BE2C (cell line): ENCODE data around the gene CEBPE.

Experiments
- DNase-seq: peaks from one replicate; pipeline ENCODE4 v3.0.0-alpha.2; 2020
- H3K27me3 ChIP-seq: fragments of 250-450 bp; sonication (Bioruptor Pico); 2 replicates; pipeline ENCODE4 v1.5.1; 2020; ENCODE audit warnings: mild to moderate bottlenecking
- H3K36me3 ChIP-seq: fragments of 250-450 bp; sonication (Bioruptor Pico); 2 replicates; pipeline ENCODE4 v1.5.1; 2020; ENCODE audit warnings: mild to moderate bottlenecking
- H3K4me1 ChIP-seq: fragments of 250-450 bp; sonication (Bioruptor Pico); 2 replicates; pipeline ENCODE4 v1.5.1; 2020
- H3K4me3 ChIP-seq: 2 replicates; pipeline ENCODE4 v1.5.1; 2011; ENCODE audit warnings: low read depth, low read length
- H3K9me3 ChIP-seq: fragments of 250-450 bp; sonication (Bioruptor Pico); 2 replicates; pipeline ENCODE4 v1.5.1; 2020
- TF ChIP-seq, protein P1 (sequence below): IDR thresholded peaks from 2 replicates; pipeline ENCODE4 v1.5.1; 2012; ENCODE audit warnings: mild to moderate bottlenecking, low read depth, low read length

The CEBPE gene

DNA sequence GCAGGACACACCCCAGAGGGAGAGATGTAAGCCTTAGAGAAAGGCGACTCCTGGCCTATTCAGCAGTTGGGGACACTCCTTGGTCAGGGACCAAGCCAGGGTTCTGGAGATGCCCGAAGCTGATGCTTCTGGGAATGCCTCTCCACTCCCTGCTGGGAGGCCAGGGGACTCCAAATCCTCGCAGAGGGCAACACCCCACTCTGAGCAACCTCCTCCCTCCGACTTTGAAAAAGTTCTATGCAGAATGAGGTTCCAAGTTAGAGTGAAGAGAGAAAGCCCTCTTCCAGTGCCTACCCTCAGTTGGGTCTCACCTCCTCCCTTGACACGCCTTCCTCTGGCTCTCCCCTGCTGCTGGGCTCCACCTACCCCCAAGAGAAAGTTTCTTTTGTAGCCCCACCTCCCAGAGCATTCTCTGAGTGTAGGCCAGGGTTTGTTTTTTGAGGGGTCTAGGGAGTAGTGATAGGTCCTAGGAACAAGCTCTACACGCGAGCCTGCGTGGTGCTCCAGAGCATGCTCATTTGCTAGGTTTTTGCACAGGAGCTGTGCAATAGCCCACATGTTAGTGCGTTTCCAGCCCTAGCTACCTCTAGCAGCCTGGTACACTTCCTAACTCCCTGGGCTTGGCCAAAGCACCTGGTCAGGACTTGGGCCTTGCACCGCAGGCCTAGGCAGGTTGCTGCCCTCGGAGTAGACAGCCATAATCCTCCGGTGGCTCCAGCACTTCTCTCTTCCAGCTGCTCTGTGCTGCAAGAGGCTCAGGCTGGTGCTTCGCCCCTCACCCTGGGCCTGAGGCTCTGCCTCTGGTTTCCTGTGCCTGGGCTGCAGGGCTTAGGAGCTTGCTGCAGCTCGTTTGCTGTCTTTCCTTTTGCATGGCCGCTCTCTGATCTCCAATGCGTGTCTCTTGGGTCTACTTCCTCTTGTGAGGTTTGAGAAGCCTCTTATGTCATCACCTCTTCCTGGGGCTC lies 590 bp upstream of the CEBPE start:
- no peak for DNase-seq
- TF ChIP-seq, protein P1, sequence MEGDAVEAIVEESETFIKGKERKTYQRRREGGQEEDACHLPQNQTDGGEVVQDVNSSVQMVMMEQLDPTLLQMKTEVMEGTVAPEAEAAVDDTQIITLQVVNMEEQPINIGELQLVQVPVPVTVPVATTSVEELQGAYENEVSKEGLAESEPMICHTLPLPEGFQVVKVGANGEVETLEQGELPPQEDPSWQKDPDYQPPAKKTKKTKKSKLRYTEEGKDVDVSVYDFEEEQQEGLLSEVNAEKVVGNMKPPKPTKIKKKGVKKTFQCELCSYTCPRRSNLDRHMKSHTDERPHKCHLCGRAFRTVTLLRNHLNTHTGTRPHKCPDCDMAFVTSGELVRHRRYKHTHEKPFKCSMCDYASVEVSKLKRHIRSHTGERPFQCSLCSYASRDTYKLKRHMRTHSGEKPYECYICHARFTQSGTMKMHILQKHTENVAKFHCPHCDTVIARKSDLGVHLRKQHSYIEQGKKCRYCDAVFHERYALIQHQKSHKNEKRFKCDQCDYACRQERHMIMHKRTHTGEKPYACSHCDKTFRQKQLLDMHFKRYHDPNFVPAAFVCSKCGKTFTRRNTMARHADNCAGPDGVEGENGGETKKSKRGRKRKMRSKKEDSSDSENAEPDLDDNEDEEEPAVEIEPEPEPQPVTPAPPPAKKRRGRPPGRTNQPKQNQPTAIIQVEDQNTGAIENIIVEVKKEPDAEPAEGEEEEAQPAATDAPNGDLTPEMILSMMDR = no peak
- Histone ChIP-seq H3K36me3 (no peaks in the 10 kb centered on the region), H3K27me3 (peaks cover 3% of the 10 kb centered on the region; the same call in 1 of the 2 replicates), H3K4me1 (no peaks in the 10 kb centered on the region), H3K9me3 (no peaks in the 10 kb centered on the region), H3K4me3 (no peak overlapping the region)

DNA sequence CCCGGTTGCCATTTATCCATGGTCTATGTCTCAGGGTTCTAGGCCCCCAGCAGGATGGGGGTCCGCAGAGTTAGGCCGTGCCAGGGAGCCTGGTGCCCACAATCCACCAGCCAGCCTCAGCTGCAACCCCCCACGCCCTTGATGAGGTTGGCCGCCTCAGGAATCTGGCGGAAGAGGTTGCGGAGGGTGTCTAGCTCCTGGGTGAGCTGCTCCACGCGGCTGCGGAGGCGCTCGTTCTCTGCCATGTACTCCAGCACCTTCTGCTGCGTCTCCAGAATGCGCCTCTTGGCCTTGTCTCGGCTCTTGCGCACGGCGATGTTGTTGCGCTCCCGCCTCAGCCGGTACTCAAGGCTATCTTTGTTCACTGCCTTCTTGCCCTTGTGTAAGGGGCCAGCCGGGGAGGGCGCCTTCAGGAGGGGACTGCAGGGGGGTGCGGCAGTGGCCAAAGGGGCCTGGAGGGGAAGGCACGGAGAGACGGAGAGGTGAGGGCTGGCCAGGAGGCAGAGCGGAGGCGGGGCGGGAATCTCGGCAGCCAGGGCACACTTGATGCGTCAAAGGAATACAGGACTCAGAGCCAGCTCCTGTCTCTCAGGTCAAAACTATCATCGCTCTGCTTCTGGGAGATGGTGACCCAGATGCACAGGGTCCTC lies 1.6 kb downstream of the CEBPE start:
- Histone ChIP-seq H3K4me3 (no peak overlapping the region), H3K27me3 (peaks cover 7% of the 10 kb centered on the region), H3K36me3 (no peaks in the 10 kb centered on the region), H3K9me3 (no peaks in the 10 kb centered on the region), H3K4me1 (no peaks in the 10 kb centered on the region)
- TF ChIP-seq, protein P1 = no peak
- DNase-seq = no peak

DNA sequence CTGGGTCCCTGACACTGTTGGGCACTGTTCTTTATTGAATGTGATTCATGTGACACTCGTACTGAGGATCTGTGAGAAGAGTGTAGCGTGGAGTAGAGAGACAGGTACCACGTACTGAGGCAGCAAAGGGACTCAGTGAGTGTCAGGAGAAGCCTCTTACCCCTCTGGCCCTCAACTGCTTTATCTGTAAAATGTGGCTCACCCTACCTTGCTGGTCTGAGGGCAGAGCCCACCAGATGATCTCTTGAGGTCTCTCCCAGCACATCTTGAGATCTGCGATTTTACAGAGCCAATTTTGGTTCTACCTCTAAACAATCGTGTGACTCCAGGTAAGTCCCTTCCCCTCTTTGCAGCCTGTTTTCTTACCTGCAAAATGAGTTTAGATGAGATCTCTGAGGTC lies 3.1 kb downstream of the CEBPE start:
- H3K36me3 ChIP-seq = no peaks in the 10 kb centered on the region
- H3K4me1 ChIP-seq = no peaks in the 10 kb centered on the region
- H3K9me3 ChIP-seq = 0 out of 2 replicates have a peak, but pooled peaks cover 1% of the 10 kb centered on the region
- peaks cover 23% of the 10 kb centered on the region for H3K27me3 ChIP-seq
- DNase-seq = no peak
- no peak overlapping the region for H3K4me3 ChIP-seq
- TF ChIP-seq, protein P1 = no peak

DNA sequence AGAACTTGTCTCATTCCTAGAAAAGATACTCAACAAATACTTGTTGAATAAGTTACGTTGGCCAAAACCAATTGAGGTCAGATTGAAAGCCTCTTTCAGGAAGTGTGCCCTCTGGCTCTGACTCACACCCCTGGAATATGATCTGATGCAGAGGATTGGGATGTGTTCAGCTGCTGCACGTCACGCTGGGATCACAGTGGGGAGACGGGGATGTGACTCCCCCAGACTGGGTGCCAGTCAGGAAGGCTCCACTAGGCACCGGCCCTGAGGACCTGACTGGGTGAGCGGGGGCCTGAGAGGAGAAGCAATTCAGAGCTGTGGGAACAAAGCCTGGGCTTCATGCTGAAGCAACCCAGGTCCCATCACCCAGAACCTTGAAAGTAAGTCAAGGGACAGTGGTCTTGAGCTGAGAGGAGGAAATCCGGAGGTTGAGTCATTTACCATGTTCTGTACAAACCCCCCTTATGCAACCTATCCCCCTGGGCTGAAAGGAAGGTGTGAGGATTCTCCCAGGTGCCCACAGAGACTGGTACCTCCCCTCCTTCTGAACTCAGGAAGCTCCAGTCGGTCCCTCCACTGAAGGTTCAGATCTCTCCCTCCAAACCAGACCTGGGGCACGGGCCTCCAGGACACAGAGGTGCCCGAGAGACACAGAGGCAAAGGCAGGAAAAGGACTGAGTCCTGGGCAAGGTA lies 3.9 kb downstream of the CEBPE start:
- H3K36me3 ChIP-seq = no peaks in the 10 kb centered on the region

DNA sequence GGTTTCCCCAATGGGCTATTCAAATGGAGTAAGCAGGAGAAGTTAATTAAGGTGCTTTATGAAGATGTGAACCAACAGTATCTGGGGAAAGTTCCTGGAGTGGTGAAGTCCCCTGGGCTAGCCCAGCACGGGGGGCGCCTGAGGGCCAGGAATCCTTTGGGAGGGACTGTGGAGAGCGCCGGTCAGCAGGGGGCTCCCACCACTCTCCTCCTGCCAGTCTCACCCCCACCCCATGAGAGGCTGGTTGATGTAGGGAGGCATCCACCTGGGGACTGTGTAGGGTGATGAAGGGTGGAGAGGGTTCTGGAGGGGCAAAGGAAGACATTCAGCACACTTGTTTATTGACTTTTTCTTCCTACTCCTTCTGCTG lies 4.4 kb downstream of the CEBPE start:
- DNase-seq = no peak
- H3K4me3 ChIP-seq = no peak overlapping the region
- peaks cover 36% of the 10 kb centered on the region for H3K27me3 ChIP-seq
- TF ChIP-seq, protein P1 = no peak
- no peaks in the 10 kb centered on the region for H3K4me1 ChIP-seq
- no peaks in the 10 kb centered on the region for H3K36me3 ChIP-seq
- H3K9me3 ChIP-seq = 0 out of 2 replicates have a peak, but pooled peaks cover 2% of the 10 kb centered on the region

More for the DNA sequence above, 3.9 kb downstream of the CEBPE start:
- Histone ChIP-seq H3K27me3 (peaks cover 31% of the 10 kb centered on the region), H3K4me3 (no peak overlapping the region), H3K4me1 (no peaks in the 10 kb centered on the region), H3K9me3 (0 out of 2 replicates have a peak, but pooled peaks cover 2% of the 10 kb centered on the region)
- TF ChIP-seq, protein P1 = no peak
- no peak for DNase-seq
